Stimulated activated CD4-positive, alpha-beta T cell treated with anti-CD3 and anti-CD28 coated beads, Interleukin-15, amount 100 ng/mL, for 24 hours (primary cell): ENCODE measurements around the gene CDC42EP5.
"Not testable (repeated sequence)": the region's sequence is repeated elsewhere in the genome, so short reads cannot be mapped to it uniquely, and the experiment has no call there.

Source experiments
- DNase-seq: peaks from one replicate; pipeline ENCODE4 v3.0.0-alpha.2; 2020

Gene CDC42EP5

DNA sequence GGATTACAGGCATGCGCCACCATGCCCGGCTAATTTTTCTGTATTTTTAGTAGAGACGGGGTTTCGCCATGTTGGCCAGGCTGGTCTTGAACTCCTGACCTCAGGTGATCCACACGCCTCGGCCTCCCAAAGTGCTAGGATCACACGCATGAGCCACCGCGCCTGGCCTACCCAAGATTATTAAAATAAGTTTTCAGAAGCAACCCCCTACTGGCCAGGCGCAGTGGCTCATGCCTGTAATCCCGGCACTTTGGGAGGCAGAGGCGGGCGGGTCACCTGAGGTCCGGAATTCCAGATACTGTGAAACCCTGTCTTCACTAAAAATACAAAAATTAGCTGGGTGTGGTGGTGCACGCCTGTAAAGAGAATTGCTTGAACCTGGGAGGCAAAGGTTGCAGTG lies 26.7 kb downstream of the CDC42EP5 start:
- DNase-seq, result not testable (repeated sequence)

DNA sequence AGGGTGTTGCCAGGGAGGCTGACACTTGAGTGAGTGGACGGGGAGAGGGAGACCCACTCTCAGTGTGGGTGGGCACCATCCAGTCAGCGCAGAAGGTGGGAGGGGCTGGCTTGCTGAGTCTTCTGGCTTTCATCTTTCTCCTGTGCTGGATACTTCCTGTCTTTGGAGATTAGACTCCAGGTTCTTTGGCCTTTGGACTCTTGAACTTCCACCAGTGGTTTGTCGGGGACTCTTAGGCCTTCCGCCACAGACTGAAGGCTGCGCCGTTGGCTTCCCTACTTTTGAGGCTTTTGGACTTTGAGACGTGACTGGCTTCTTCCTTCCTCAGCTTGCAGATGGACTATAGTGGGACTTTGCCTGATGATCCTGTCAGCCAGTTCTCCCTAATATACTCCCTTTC lies 28.4 kb downstream of the CDC42EP5 start:
- no peak for DNase-seq

DNA sequence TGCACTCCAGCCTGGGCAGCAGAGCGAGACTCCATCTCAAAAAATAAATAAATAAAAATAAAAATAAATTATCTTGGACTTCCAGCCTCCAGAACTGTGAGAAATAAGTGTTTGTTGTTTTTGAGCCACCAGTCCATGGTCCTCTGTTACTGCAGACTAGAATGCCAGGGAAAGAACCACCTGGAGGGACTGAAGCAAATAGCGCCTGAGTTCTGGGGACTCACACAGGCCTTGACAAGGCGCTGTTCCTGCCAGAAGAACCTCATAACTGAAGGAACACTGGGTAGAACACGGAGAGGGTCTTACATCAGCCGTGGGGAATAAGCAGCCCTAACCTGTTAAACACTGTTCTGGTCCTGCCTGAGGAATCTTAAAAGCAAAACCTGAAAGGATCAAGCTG lies 32.5 kb downstream of the CDC42EP5 start:
- DNase-seq, result no peak

DNA sequence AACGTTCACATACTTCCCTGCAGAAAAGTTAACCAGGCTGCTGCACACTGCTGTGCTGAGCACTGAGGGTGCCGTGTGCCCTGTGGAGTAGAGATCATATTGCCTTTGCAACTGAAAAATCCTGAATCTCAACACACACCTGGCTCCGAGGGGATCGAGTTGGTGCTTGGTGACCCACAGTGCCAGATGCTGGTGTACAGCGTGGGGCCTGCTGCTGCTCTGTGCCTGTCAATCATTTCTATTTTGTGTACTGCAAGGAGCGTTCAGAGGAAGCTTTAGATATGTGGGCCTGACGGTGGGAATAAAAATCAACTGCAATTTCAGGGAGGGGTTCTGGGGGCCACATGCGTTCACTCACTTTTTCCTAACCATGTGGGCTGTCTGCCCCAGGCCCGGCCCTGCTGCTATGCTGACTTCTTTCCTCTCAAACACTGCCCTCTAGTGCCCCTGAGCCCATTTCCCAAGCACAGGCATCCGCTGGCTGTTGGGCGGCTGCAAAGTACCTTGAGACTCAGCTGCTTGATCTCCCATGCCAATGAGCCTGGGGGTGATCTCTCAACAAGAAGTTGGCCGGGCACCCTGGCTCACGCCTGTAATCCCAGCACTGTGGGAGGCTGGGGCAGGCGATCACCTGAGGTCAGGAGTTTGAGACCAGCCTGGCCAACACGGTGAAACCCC lies 33.8 kb downstream of the CDC42EP5 start:
- DNase-seq, result peak; percentile 56

DNA sequence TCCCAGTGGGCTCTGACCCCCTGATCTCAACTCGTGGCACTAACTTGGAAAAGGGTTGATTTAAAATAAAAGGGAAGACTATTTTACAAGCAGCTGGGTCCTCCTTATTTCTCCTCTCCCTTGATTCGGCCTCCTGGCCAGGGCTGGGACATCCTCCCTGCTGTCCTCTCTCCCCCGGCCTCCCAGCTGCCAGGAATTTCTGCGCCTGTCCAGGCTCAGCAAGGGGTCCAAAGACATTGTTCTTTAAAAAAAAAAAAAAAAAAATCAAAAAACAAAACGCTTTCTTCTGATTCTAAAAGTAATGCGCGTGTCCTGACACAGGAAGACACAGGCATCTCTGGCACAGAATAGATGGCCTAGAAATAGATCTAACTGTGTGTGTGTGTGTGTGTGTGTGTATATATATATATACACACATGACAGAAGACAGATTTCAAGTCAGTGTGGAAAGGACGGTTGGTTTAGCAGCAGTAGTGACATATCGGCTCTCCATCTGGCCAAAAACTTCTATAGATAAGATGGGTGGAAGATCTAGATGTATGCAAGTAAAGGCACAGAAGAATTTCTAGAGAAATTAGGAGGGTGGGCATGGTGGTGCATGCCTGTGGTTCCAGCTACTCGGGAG lies 36.4 kb downstream of the CDC42EP5 start:
- no peak for DNase-seq

DNA sequence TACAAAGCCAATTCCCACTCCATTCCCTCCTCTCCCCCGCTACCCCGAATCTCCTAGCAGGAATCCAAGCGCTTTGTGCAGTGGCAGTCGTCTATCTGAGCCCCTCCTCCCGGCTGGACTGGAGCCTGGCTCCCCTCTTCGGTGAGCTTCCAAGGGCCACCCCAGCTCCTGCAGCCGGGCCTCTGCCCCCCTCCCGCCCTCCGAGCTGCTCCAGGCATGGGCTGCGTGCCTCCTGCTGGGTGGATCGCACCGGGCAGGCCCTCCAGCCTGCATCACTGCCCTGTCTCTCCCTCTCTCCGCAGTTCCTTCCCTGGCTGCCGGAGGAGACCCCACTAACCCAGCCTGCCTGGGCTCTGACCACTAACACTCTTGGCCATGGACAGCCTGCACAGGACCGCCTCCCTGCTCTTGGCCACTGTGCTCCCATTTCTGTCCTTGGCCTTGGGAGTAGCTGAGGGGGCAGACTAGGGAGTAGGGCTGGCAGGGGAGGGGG lies 37.0 kb downstream of the CDC42EP5 start:
- no peak for DNase-seq

DNA sequence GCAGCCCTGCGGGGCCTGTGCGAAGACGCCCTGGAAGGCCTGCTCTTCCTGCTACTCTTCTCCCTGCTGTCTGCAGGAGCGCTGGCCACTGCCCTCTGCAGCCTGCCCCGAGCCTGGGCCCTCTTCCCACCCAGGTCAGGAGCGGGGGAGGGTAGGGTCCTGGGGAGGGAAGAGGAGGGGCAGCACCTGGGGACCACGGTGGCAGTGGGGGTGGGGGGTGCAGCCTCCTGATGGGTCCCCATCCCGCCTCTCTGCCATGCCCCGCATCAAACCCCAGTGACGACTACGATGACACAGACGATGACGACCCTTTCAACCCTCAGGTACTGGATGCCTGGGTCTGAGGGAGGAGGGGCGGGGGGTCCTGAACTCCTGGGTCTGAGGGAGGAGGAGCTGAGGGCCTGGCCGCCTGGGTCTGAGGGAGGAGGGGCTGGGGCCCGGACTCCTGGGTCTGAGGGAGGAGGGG lies 37.5 kb downstream of the CDC42EP5 start:
- DNase-seq, result no peak

DNA sequence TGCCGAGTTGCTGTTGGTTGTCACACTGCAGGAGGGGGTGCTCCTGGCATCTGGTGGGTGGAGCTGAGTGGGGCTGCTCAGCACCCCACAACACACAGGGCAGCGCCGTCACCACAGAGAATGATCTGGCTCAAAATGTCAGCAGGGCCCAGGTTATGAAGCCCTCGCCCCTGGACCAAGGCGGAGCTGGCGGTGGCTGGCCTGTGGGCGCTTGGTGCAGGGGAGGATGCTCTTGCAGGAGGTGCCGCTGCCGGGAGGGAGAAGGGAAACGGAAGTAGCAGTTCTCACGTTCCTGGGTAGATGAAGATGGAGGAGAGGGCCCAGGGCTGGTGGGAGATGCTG lies 38.3 kb downstream of the CDC42EP5 start:
- DNase-seq, result no peak

DNA sequence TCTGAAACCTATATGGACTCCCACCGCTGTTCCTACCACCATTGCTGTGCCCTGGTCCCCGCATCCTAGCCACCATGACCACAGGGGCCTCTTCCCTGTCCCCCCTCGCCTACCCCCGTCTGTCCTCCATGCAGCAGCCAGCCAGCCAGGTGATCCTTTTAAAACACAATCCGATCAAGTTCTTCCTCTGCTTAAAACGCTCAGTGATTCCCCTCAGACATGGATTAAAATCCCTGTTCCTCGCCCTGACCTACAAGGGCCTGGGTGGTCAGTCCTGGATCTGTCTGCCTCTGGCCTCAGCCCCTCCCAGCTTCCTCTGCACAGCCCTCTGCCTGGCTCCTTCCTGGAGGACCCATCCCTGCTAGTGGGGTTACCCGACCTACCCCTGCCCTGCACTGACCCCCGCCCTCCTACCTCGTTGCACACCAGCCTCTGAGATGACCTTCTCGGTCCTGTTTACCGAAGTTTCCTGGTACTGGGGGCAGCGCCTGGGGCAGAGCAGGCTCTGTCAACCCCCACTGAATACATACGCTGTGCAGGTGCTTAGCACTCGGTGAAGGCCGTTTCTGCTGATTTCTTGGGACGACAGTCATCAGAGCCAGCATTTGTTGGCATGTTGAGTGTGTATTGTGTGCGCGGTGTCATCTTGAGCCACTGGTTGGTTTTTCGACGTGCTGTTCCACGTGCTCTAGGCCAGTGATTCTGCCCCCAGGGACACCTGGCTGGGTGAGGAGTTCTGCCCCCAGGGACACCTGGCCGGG lies 38.8 kb downstream of the CDC42EP5 start:
- DNase-seq, result no peak

DNA sequence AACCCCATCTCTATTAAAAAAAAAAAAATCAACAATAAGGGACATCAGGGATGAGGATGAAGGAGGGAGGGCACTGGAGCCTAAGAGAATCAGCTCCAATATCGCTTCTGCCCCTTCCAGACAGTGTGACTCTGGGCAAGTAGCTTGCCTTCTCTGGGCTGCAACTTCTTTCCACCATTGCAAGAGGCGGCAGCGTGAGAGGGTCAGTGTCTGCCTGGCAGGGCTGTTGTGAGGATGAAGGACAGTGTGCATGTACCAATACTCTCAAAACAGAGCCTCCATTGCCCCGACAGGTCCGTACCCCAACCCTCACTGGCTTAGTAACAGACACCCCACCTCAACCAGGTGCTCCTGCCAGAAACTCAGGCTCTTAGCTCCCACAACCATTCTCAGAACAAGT lies 39.4 kb downstream of the CDC42EP5 start:
- DNase-seq, result no peak

DNA sequence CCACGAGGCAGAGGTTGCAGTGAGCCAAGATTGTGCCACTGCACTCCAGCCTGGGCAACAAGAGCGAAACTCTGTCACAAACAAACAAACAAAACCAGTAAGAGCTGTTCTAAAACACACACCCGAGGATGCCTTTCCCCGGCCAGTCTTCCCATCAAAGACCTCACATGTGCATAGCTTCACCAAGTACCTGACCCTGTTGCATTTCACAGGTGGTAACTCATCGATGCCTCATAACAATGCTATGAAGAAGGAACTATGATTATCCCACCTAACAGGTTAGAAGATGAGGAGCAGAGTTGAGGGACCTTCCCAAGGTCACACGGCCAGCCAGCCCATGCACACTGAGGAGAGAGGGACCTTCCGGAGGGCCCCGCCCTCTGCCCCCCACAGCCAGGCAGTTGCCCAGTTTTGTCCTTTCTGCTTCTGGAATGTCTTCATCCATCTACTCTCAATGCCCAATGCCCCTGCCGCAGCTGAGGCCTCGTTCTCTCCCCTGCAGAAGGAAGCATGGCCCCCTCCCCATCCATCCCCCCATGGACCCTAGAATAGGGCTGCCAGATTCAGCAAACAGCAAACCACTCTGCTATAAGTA lies 40.9 kb downstream of the CDC42EP5 start:
- no peak for DNase-seq

DNA sequence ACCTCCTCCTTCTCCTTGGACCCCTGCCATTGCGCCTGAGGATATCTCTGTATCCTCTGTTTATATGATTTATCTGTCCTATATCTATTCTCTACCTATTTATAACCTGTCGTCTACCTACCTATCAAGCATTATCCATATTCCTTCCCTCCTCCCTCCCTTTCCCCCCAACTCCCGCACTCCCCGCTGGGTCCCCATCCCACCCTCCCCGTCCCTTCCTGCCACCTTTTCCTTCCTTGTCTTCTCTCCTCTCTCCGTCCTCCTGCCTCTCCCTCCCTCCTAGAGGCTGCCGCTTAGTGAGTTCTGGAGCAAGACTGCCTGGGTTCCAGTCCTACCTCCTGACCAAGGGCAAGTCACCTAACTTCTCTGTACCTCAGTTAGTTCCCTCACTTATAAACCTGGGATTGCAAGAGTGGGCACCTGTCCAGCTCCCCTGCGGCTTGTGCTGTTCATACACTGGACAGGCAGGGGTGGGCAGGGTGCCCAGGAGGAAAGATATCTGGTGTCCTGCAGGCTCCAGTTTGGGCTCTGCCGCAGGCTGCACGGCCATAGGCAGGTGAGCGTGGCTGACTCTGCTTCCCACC lies 41.7 kb downstream of the CDC42EP5 start:
- DNase-seq, result no peak

DNA sequence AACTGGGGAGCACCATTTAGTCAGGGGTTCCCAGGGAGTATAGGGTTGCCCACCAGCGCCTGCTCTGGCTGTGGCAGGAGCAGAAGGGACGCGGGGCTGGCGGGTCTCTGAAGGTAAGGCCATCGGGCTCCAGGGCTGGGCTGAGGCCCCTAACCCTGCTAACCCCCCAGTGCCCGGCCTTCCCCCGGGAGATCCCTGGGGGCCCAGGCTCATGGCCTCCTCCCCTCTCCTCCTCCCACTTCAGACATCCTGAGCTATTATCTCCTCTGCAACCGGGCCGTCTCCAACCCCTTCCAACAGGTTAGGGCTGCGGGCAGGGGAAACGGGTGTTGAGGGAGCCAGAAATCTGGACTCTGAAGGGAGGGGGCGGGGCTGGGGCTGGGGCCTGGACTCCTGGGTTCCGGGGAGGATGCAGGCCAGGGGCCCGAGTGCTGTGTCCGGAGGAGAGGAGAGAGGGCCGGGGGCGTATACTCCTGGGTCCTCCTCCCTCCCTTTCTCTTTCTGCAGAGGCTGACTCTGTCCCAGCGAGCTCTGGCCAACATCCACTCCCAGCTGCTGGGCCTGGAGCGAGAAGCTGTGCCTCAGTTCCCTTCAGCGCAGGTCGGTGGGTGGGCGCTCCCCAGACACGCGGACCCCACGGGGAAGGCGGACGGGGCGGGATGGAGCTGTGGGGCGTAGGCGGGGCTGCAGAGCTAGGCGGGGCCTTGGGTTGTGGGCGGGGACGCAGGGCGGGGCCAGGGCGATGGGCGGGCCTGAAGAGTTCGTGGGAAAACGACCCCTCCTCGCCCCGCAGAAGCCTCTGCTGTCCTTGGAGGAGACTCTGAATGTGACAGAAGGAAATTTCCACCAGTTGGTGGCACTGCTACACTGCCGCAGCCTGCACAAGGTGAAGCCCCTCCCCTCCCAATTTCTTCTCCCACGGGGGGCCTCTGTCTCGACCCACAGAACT lies 42.5 kb downstream of the CDC42EP5 start:
- DNase-seq, result peak; percentile 65

DNA sequence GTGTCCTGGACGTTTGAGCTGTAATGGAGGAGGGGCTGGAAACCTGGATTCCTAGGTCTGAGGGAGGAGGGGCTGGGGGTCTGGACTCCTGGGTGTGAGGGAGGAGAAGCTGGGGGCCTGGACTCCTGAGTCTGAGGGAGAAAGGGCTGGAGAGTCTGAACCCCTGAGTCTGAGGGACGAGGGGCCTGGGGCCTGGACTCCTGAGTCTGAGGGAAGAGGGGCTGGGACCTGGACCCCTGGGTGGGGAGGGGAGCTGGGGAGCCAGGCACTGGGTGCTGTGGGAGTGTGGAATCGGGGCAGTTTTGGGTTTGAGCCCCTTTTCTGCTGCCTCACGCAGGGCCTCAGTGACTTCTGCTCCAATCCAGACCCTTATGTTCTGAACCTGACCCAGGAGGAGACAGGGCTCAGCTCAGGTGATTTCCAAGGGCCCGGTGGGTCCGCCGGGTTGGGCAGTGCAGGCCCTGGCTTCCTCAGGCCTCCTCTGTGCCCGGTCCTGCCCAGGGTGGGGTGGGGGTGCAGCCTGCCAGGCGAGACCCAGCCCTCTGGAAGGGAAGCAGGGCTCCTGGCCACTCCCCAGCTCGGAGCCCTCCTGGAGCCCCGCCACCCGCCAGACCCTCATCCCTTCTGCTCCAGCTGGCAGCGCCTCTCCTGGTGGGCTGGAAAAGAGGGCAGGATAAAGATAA lies 43.4 kb downstream of the CDC42EP5 start:
- no peak for DNase-seq

DNA sequence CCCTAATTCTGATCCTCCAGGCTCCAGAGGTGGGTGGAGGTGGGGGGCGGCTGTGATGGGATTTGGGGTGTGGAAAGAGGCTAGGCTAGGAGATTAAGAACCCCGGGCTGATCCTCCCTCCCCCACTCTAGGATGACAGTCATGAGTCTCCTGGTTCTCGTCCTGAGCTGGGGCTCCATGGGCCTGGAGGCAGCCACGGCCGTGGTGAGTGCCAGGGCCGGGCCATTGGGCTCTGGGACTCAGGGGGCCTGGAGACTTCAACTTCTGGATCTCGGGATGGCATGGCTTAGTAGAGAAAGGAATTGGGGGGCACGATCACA lies 44.0 kb downstream of the CDC42EP5 start:
- no peak for DNase-seq

DNA sequence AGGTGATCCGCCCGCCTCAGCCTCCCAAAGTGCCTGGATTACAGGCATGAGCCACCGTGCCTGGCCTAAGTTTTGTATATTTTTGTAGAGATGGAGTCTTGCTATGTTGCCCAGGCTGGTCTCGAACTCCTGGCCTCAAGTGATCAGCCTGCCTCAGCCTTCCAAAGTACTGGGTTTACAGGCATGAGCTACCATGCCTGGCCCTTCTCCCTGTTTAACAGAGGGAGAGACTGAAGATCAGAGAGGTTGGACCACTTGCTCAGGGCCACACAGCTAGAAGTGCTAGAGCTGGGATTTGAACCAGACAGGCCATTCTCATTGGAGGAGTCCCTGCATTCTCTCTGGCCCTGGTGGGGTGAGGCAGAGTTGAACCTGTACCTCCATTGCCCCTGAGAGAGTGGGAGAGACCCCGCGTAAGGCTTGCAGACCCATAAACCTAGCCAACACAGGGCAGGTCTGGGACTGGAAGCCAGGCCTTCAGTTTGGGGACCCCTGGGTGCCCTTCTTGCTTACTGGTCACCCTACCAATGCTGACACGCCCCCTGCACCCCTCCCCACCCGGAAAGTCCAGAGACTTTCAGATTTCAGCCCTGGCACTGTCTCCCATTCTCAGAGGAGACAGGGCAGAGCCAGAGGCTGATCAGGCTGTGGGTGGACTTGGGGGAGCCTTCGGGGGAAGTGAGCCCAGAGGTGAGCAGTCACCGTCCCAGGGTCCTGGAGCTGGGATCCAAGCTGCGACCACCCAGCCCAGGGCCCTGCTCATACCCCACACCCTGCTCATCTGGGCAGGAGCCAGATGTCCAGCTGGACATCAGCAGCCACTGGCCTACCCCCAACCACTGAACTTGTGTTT lies 44.5 kb downstream of the CDC42EP5 start:
- DNase-seq, result no peak

DNA sequence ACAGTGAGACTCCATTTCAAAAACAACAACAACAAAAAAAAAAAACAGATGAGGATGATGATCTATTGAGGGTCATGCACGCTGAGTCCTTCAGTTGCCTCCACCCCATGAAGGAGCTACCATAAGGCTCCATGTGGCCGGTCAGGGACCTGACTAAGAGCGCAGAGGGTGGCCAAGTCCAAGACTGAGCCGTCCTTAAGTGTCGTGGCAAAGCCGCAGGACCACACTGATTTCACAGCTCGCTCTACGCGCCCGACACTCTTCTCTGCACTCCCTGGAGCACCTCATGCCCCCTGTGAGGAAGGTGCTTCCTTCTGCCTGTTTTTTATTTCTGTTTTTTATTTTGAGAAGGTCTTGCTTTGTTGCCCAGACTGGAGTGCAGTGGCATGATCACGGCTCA lies 45.5 kb downstream of the CDC42EP5 start:
- no peak for DNase-seq

DNA sequence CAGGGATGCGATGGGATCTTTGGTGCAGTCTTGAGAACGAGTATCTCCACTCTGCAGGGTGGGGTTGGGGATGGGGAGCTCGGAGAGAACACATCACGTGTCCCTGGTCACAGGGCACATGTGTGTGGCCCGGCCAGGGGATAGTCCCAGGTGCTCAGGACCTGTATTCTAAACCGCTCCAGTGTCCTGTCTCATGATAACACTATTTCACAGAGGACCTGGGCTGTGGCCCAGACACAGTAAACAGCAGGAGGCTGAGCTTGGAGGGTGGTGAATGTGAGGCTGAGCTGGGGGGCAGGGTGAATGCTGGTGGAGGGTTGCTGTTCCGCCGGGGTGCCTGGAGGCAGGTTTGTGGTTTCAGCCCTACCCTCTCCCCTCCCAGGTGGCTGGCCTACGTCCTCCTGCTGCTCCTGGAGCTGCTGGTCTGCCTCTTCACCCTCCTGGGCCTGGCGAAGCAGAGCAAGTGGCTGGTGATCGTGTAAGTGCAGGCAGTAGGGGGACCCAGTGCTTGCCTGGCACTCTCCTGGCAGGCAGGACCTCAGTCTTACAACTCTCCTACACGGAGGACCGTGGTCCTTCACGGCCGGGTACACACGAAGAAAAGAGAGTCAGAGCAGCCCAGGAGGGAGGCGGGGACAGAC lies 46.7 kb downstream of the CDC42EP5 start:
- no peak for DNase-seq

DNA sequence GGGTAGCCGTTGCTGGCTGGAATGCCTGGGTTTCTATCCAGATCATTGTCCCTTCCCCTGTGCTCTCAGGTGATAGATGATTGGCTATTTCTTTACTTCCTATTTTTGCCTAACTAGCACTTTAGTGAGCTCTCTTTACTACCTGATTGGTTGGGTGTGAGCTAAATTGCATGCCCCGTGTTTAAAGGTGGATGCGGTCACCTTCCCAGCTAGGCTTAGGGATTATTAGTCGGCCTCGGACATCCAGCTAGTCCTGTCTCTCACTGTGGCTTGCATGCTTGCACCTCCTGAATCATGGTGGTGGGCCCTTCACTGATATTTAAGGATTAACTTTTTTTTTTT lies 47.7 kb downstream of the CDC42EP5 start:
- DNase-seq, result no peak

DNA sequence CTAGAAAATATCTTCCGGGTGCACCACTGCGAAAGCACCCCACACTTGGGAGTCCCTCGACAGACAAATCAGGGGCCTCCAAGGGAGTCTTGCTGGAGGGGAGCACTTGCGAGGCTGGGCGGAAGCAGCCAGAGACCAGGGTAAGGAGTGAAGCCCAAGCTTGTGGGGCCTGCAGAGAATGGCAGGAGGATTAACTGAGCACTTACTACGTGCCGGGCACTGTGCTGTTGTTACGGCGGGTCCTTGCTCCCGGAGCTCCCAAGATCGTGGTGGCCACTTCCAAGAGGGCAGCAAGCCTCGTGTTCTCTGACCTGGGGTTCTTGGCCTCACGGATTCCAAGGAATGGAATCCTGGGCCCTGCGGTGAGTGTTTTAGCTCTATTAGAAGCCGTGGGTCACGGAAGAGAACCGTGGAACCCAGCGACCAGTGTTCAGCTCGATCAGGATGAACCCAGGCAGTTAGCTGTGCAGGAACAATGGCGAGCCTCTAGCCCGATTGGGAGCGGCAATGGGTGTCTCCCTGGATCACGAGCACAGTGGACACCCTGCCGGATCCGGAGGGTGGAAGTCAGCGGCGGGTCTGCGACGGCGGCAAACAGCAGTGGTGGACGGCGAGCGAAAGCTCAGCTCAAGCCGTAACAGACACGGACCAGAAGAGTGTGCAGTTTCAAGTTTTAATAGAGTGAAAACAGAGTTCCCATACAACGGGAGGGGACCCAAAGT lies 48.3 kb downstream of the CDC42EP5 start:
- no peak for DNase-seq
